HepG2 (cell line): ENCODE results near the gene TSPAN2. TPM values are rescaled to one million over a fixed set of nuclear protein-coding genes. Genes with fewer than 3 reads are reported as not detected.

Experiments used
- ATAC-seq: fragments of 200-7000 bp; cut with Tn5 transposase; 3 replicates; pipeline ENCODE4 v1.9.1; 2020; ENCODE audit warnings: mild to moderate bottlenecking, moderate library complexity
- BruUV-seq: library from RNA; stranded (reverse); fragments of 400-500 nt; replicated peaks from 2 replicates; lab custom pipeline; 2021; lab: Mats Ljungman, UMichigan
- CTCF ChIA-PET: fragments of 300-600 bp; formaldehyde crosslinking; extraction: SDS; loops from one replicate; lab custom pipeline; 2021; ENCODE audit warnings: low total read pairs, inconsistent platforms, low intra/inter-chr PET ratio; lab: Yijun Ruan, JAX
- POLR2A ChIA-PET: fragments of 350-600 bp; sonication (Branson Sonifier 250); formaldehyde crosslinking; loops from one replicate; lab custom pipeline; 2020; ENCODE audit warnings: antibody characterized with exemption, inconsistent platforms; lab: Yijun Ruan, JAX
- DNase-seq: peaks from one replicate; pipeline ENCODE4 v3.0.0-alpha.2; 2015; ENCODE audit warnings: low spot score
- FAIRE-seq: peaks from 3 replicates; lab custom pipeline; 2011; peaks lifted over from hg19 to GRCh38; lab: Jason Lieb, UNC
- H2AFZ ChIP-seq: one replicate; pipeline ENCODE4 v1.6.1; 2011; ENCODE audit warnings: low read length, inconsistent platforms
- H3K27ac ChIP-seq: fragments of 300-600 bp; 3 replicates; pipeline ENCODE4 v1.8.0; 2011; ENCODE audit warnings: mixed run types, mild to moderate bottlenecking, mixed read lengths, low read length, inconsistent platforms; ENCODE audit not compliant: insufficient read depth; ENCODE audit errors: extremely low read length
- H3K27me3 ChIP-seq, 2 experiments: fragments of 200-600 bp in 1 of 2; 2 replicates in 1 of 2; 3 replicates in 1 of 2; pipeline versions ENCODE4 v1.6.0 to v1.8.0; 2011; ENCODE audit warnings: low read length in 2 of 2, mild to moderate bottlenecking in 2 of 2, moderate library complexity in 2 of 2, inconsistent platforms in 1 of 2; ENCODE audit not compliant: insufficient read depth in 2 of 2, control insufficient read depth in 1 of 2
- H3K36me3 ChIP-seq, 2 experiments: fragments of 200-600 bp in 1 of 2; replicated peaks in 1 of 2; 2 replicates in 1 of 2; 3 replicates in 1 of 2; pipeline versions ENCODE4 v1.5.1 to v1.8.0; 2011; ENCODE audit warnings: low read length in 2 of 2, inconsistent platforms in 1 of 2; ENCODE audit not compliant: insufficient read depth in 2 of 2, control insufficient read depth in 1 of 2
- H3K4me1 ChIP-seq: 2 replicates; pipeline ENCODE4 v1.5.1; 2012; ENCODE audit warnings: low read length, inconsistent platforms; ENCODE audit not compliant: insufficient read depth
- H3K4me2 ChIP-seq: 2 replicates; pipeline ENCODE4 v1.6.0; 2011; ENCODE audit warnings: low read depth, low read length, inconsistent platforms
- H3K4me3 ChIP-seq, 3 experiments: fragments of 200-600 bp in 1 of 3; sonication (generic), shearing (Covaris generic) in 1 of 3; replicated peaks in 1 of 3; 2 replicates each; pipeline ENCODE4 v1.5.1; 2011 to 2016; ENCODE audit warnings: low read length in 3 of 3, inconsistent platforms in 2 of 3, low read depth in 2 of 3, mild to moderate bottlenecking in 2 of 3, control low read depth in 1 of 3, mixed read lengths in 1 of 3; ENCODE audit not compliant: insufficient read depth in 1 of 3
- H3K79me2 ChIP-seq: one replicate; pipeline ENCODE4 v1.6.1; 2011; ENCODE audit warnings: low read length, inconsistent platforms; ENCODE audit not compliant: insufficient read depth
- H3K9ac ChIP-seq: 2 replicates; pipeline ENCODE4 v1.6.0; 2011; ENCODE audit warnings: mild to moderate bottlenecking, low read depth, low read length, inconsistent platforms; ENCODE audit not compliant: insufficient read depth
- H3K9me3 ChIP-seq: 2 replicates; pipeline ENCODE4 v1.5.1; 2012; ENCODE audit warnings: mild to moderate bottlenecking, low read length
- H4K20me1 ChIP-seq: 2 replicates; pipeline ENCODE4 v1.6.0; 2011; ENCODE audit warnings: inconsistent platforms, mild to moderate bottlenecking, low read length, moderate library complexity; ENCODE audit not compliant: insufficient read depth
- ATM ChIP-seq: fragments of 450-650 bp; IDR thresholded peaks from 2 replicates; pipeline ENCODE4 v1.7.1; 2017; ENCODE audit warnings: mild to moderate bottlenecking, borderline replicate concordance
- GFI1 ChIP-seq: sonication (generic); formaldehyde crosslinking; IDR thresholded peaks from 2 replicates; pipeline ENCODE4 v1.5.0; 2020; ENCODE audit warnings: missing genetic modification reagents, mild to moderate bottlenecking, borderline replicate concordance
- GZF1 ChIP-seq: sonication (generic); formaldehyde crosslinking; IDR thresholded peaks from 2 replicates; pipeline ENCODE4 v1.5.1; 2020; ENCODE audit warnings: mild to moderate bottlenecking, missing genetic modification reagents
- MEF2D ChIP-seq: sonication (generic); formaldehyde crosslinking; IDR thresholded peaks from 2 replicates; pipeline ENCODE4 v1.5.1; 2020; ENCODE audit warnings: mild to moderate bottlenecking, missing genetic modification reagents
- NFE2L2 ChIP-seq: fragments of 150-350 bp; IDR thresholded peaks from 2 replicates; pipeline ENCODE4 v1.6.1; 2014; ENCODE audit warnings: low read length
- RARG ChIP-seq: sonication (generic); formaldehyde crosslinking; IDR thresholded peaks from 2 replicates; pipeline ENCODE4 v1.4.0; 2020; ENCODE audit warnings: low read depth, mild to moderate bottlenecking, missing genetic modification reagents
- SETDB1 ChIP-seq: sonication (generic); formaldehyde crosslinking; IDR thresholded peaks from 2 replicates; pipeline ENCODE4 v1.5.1; 2020; ENCODE audit warnings: missing genetic modification reagents, mild to moderate bottlenecking, borderline replicate concordance
- SMAD3 ChIP-seq: sonication (generic); formaldehyde crosslinking; IDR thresholded peaks from 2 replicates; pipeline ENCODE4 v1.4.0; 2020; ENCODE audit warnings: missing genetic modification reagents
- TGIF2 ChIP-seq: IDR thresholded peaks from 2 replicates; pipeline ENCODE4 v1.6.1; 2016; ENCODE audit warnings: control low read depth, missing compliant biosample characterization
- TSC22D2 ChIP-seq: sonication (generic); formaldehyde crosslinking; IDR thresholded peaks from 2 replicates; pipeline ENCODE4 v1.5.1; 2020; ENCODE audit warnings: missing genetic modification reagents, mild to moderate bottlenecking, borderline replicate concordance
- ZNF225 ChIP-seq: sonication (generic); formaldehyde crosslinking; IDR thresholded peaks from 2 replicates; pipeline ENCODE4 v1.4.0; 2020; ENCODE audit warnings: mild to moderate bottlenecking, missing genetic modification reagents
- ZNF460 ChIP-seq: sonication (generic); formaldehyde crosslinking; IDR thresholded peaks from 2 replicates; pipeline ENCODE4 v1.5.1; 2020; ENCODE audit warnings: missing genetic modification reagents, mild to moderate bottlenecking, borderline replicate concordance
- ZNF563 ChIP-seq: sonication (generic); formaldehyde crosslinking; IDR thresholded peaks from 2 replicates; pipeline ENCODE4 v1.8.0; 2022; ENCODE audit warnings: mild to moderate bottlenecking, moderate library complexity, missing genetic modification reagents
- ZNF891 ChIP-seq: sonication (generic); formaldehyde crosslinking; IDR thresholded peaks from 2 replicates; pipeline ENCODE4 v1.5.0; 2020; ENCODE audit warnings: mild to moderate bottlenecking, missing genetic modification reagents
- WGBS: methylation state at CpG from one replicate; pipeline ENCODE4 v1.1.6; 2017; ENCODE audit warnings: low lambda C conversion rate; 5-methylcytosine and 5-hydroxymethylcytosine counted together
- in situ Hi-C: cut with HindIII; loops from 2 replicates; pipeline ENCODE4 v1.10.0; 2017; ENCODE audit warnings: low pct_unique_long_range_greater_than_20kb; ENCODE audit not compliant: extremely low pct_ligation_motif_present
- intact Hi-C: fragments of 100-400 bp; cut with micrococcal nuclease; formaldehyde crosslinking; loops from one replicate; pipeline ENCODE4 v1.10.0; 2022; ENCODE audit not compliant: unreplicated experiment
- polyA plus RNA-seq, 8 experiments: library from polyadenylated mRNA; depleted of rRNA in 3 of 8; stranded (reverse) in 7 of 8; unstranded in 1 of 8; fragments of >200 nt; fragmentation: Illumina TruSeq in 4 of 8; extraction: Trizol in 4 of 8; gene quantifications; 2 replicates each; pipeline versions ENCODE4 v1.2.1 to v1.2.3, GENCODE V29; 2011 to 2016; ENCODE audit warnings: low read depth in 4 of 8, missing spikeins in 1 of 8, mixed read lengths in 1 of 8; ENCODE audit not compliant: insufficient read depth in 1 of 8
- total RNA-seq, 5 experiments: library from RNA; depleted of rRNA; stranded (reverse); fragments of >200 nt; fragmentation: Illumina TruSeq; extraction: Trizol; gene quantifications; 2 replicates each; pipeline ENCODE4 v1.2.3, GENCODE V29; 2016; ENCODE audit warnings: low read depth in 1 of 5
- TF ChIP-seq, protein P1 (sequence below): sonication (generic); formaldehyde crosslinking; IDR thresholded peaks from 2 replicates; pipeline ENCODE4 v1.8.0; 2022; ENCODE audit warnings: missing genetic modification reagents, mild to moderate bottlenecking, borderline replicate concordance
- TF ChIP-seq, protein P2 (sequence below): sonication (generic); formaldehyde crosslinking; IDR thresholded peaks from 2 replicates; pipeline ENCODE4 v1.4.0; 2020; ENCODE audit warnings: missing genetic modification reagents
- TF ChIP-seq, protein P3 (sequence below): sonication (generic); formaldehyde crosslinking; IDR thresholded peaks from 2 replicates; pipeline ENCODE4 v1.4.0; 2020; ENCODE audit warnings: missing genetic modification reagents; ENCODE audit errors: not compliant biosample characterization
- TF ChIP-seq, protein P4 (sequence below): sonication (generic); formaldehyde crosslinking; IDR thresholded peaks from 2 replicates; pipeline ENCODE4 v1.4.0; 2020; ENCODE audit warnings: missing genetic modification reagents

The TSPAN2 gene
- total and polyA plus RNA-seq, 2 of the 13 experiments (the other 11 are each of a cell fraction or from before 2014, with no cell fraction given): not detected

DNA sequence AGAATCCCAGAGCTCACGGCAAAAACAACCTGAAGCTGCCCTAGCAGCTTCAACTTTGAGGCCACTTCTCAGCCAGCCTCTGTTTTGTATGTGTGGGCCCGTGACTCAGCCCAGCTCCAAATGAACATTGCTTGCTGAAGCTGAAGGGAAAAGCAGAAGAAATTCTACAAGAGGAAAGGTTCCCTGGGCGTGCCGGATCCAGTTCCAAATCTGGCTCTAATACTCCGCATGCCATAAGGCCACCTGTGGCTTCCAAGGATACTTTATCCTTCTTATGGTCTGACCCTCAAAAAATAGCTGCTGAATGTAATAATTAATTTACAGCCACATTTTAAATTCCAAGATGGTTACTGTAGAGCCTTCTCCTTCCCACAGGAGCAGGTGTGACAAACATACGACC, 24.3 kb downstream of the TSPAN2 start:
- Histone ChIP-seq H3K79me2 (no peaks in the 10 kb centered on the region), H2AFZ (no peak overlapping the region), H3K9me3 (no peaks in the 10 kb centered on the region), H3K27me3 (peaks cover 0 to 2% of the 10 kb centered on the region in 2 experiments; a peak in 1 of 5 replicates), H3K4me1 (no peaks in the 10 kb centered on the region), H4K20me1 (no peaks in the 10 kb centered on the region), H3K9ac (no peak overlapping the region), H3K4me2 (no peak overlapping the region), H3K4me3 (no peak overlapping the region), H3K27ac (no peak overlapping the region), H3K36me3 (no peaks in the 10 kb centered on the region)
- TF ChIP-seq SMAD3 (CRISPR knock-in tag): no peak
- TF ChIP-seq RARG (CRISPR knock-in tag): no peak
- TF ChIP-seq, protein P1, sequence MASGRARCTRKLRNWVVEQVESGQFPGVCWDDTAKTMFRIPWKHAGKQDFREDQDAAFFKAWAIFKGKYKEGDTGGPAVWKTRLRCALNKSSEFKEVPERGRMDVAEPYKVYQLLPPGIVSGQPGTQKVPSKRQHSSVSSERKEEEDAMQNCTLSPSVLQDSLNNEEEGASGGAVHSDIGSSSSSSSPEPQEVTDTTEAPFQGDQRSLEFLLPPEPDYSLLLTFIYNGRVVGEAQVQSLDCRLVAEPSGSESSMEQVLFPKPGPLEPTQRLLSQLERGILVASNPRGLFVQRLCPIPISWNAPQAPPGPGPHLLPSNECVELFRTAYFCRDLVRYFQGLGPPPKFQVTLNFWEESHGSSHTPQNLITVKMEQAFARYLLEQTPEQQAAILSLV (CRISPR knock-in tag): no peak
- no peak for TF ChIP-seq ZNF225 (CRISPR knock-in tag)
- no peak for TF ChIP-seq MEF2D (CRISPR knock-in tag)
- TF ChIP-seq SETDB1 (CRISPR knock-in tag): no peak
- TF ChIP-seq, protein P2, sequence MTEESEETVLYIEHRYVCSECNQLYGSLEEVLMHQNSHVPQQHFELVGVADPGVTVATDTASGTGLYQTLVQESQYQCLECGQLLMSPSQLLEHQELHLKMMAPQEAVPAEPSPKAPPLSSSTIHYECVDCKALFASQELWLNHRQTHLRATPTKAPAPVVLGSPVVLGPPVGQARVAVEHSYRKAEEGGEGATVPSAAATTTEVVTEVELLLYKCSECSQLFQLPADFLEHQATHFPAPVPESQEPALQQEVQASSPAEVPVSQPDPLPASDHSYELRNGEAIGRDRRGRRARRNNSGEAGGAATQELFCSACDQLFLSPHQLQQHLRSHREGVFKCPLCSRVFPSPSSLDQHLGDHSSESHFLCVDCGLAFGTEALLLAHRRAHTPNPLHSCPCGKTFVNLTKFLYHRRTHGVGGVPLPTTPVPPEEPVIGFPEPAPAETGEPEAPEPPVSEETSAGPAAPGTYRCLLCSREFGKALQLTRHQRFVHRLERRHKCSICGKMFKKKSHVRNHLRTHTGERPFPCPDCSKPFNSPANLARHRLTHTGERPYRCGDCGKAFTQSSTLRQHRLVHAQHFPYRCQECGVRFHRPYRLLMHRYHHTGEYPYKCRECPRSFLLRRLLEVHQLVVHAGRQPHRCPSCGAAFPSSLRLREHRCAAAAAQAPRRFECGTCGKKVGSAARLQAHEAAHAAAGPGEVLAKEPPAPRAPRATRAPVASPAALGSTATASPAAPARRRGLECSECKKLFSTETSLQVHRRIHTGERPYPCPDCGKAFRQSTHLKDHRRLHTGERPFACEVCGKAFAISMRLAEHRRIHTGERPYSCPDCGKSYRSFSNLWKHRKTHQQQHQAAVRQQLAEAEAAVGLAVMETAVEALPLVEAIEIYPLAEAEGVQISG: no peak
- no peak for TF ChIP-seq ATM
- TF ChIP-seq GFI1 (CRISPR knock-in tag): no peak
- TF ChIP-seq ZNF891 (CRISPR knock-in tag): no peak
- TF ChIP-seq GZF1 (CRISPR knock-in tag): no peak
- TF ChIP-seq, protein P3, sequence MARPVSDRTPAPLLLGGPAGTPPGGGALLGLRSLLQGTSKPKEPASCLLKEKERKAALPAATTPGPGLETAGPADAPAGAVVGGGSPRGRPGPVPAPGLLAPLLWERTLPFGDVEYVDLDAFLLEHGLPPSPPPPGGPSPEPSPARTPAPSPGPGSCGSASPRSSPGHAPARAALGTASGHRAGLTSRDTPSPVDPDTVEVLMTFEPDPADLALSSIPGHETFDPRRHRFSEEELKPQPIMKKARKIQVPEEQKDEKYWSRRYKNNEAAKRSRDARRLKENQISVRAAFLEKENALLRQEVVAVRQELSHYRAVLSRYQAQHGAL (CRISPR knock-in tag): no peak
- TF ChIP-seq ZNF460 (CRISPR knock-in tag): no peak
- no peak for TF ChIP-seq NFE2L2
- TF ChIP-seq TGIF2 (CRISPR knock-in tag): no peak
- TF ChIP-seq, protein P4, sequence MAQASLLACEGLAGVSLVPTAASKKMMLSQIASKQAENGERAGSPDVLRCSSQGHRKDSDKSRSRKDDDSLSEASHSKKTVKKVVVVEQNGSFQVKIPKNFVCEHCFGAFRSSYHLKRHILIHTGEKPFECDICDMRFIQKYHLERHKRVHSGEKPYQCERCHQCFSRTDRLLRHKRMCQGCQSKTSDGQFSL: no peak
- no peak for TF ChIP-seq ZNF563
- no peak for TF ChIP-seq TSC22D2 (CRISPR knock-in tag)
- BruUV-seq: no TSS peak
- DNase-seq: no peak
- no peak for ATAC-seq
- no peak for FAIRE-seq
- CTCF ChIA-PET: no interaction called here
- WGBS: 45% methylated on average over 6 of the region's 6 CpGs
- POLR2A ChIA-PET: no interaction called here
- in situ Hi-C loops: no loop called here
- intact Hi-C loops: no loop called here
